Tibial nerve (tissue), 3 donors: ENCODE results near the gene ZNF69.

Source experiments
- CTCF ChIP-seq, 5 experiments: fragments of 200-600 bp in 3 of 5; fragments of 450-650 bp in 2 of 5; sonication (generic) in 3 of 5; IDR thresholded peaks; one replicate each; pipeline ENCODE4 v1.5.1; 2016 to 2019; ENCODE audit warnings: antibody characterized with exemption in 5 of 5, mild to moderate bottlenecking in 3 of 5, moderate library complexity in 2 of 5
- POLR2A ChIP-seq, 2 donors: fragments of 450-650 bp; IDR thresholded peaks; one replicate each; pipeline ENCODE4 v1.6.1; 2017; ENCODE audit warnings: antibody characterized with exemption in 2 of 2, mild to moderate bottlenecking in 2 of 2, moderate library complexity in 2 of 2

- TF ChIP-seq CTCF (IDR thresholded peaks at IDR 0.05) (no peak), POLR2A (IDR thresholded peaks at IDR 0.05) (no peak)
These were observed 39.4 kb upstream of the ZNF69 start for GRCh38 chr19:11848200-11848593.
